ENCODE measurements around the gene WFDC13.
"Not testable (repeated sequence)": the region's sequence is repeated elsewhere in the genome, so short reads cannot be mapped to it uniquely, and the experiment has no call there.

- TF ChIP-seq CTCF, POLR2A (IDR thresholded peaks at IDR 0.05): not testable (repeated sequence)
Measured at GRCh38 chr20:45657038-45657437, 44.8 kb upstream of the WFDC13 start.
